Colonic mucosa (tissue), 4 donors: ENCODE data around the gene SLC25A41. TPM values are rescaled to one million over a fixed set of nuclear protein-coding genes. Genes with fewer than 3 reads are reported as not detected.

Source experiments
- DNase-seq: peaks from one replicate; pipeline ENCODE4 v3.0.0-alpha.2; 2020
- H3K27ac ChIP-seq: fragments of 200-600 bp; one replicate; pipeline ENCODE4 v1.8.0; 2021
- H3K27me3 ChIP-seq: fragments of 200-600 bp; one replicate; pipeline ENCODE4 v1.8.0; 2021
- H3K36me3 ChIP-seq: fragments of 200-600 bp; one replicate; pipeline ENCODE4 v1.8.0; 2021
- H3K4me1 ChIP-seq: fragments of 200-600 bp; one replicate; pipeline ENCODE4 v1.8.0; 2021; ENCODE audit warnings: mild to moderate bottlenecking
- H3K4me3 ChIP-seq: fragments of 200-600 bp; one replicate; pipeline ENCODE4 v1.8.0; 2021
- H3K9ac ChIP-seq, 2 donors: one replicate each; pipeline ENCODE4 v1.7.0; 2013; ENCODE audit warnings: control low read depth in 2 of 2, low read depth in 2 of 2, low read length in 2 of 2
- H3K9me3 ChIP-seq: fragments of 200-600 bp; one replicate; pipeline ENCODE4 v1.8.0; 2021
- CTCF ChIP-seq: fragments of 200-600 bp; IDR thresholded peaks from one replicate; pipeline ENCODE4 v1.8.0; 2022; ENCODE audit warnings: antibody characterized with exemption, mild to moderate bottlenecking
- intact Hi-C: fragments of 100-400 bp; cut with DNase I; formaldehyde crosslinking; loops from one replicate; pipeline ENCODE4 v1.14.1; 2022
- total RNA-seq, 2 donors: library from RNA; stranded (reverse); fragmentation: NEBNext Ultra II Directional in 1 of 2; extraction: Animal tissue kit (Norgen Biotek cat#: 25700) in 1 of 2; gene quantifications; one replicate each; pipeline ENCODE4 v1.2.1, GENCODE V29; 2021
- donor health status: healthy.
- donor health status: DM: no; HTN: no; CAD: no.
- donor health status: DM: no; HTN: no; CAD: no.

Gene SLC25A41
- total RNA-seq = 1 to 10 TPM in 1 of 2 donors, not detected in 1; 1.8 TPM

- intact Hi-C loops = no loop called here
- Histone ChIP-seq H3K36me3 (no peaks in the 10 kb centered on the region), H3K9ac (no peak within 1 kb of the TSS), H3K9me3 (no peaks in the 10 kb centered on the region), H3K4me1 (no peaks in the 10 kb centered on the region), H3K4me3 (no peak within 1 kb of the TSS), H3K27ac (no peak within 1 kb of the TSS), H3K27me3 (no peaks in the 10 kb centered on the region)
- DNase-seq = no peak
- no peak for TF ChIP-seq CTCF
Observed at GRCh38 chr19:6433663-6434062, at the start of gene SLC25A41. Gene SLC25A41 (minus strand): TSS chr19:6433763. CDS start chr19:6433693, 70 bp downstream.

GRCh38 chr19:6483235-6483634, 49.7 kb upstream of the SLC25A41 start:
- TF ChIP-seq CTCF = no peak
- Histone ChIP-seq H3K9ac (no peak overlapping the region), H3K4me3 (no peak overlapping the region), H3K9me3 (no peaks in the 10 kb centered on the region), H3K36me3 (no peaks in the 10 kb centered on the region), H3K27ac (no peak overlapping the region), H3K27me3 (no peaks in the 10 kb centered on the region), H3K4me1 (no peaks in the 10 kb centered on the region)
- DNase-seq = no peak
- intact Hi-C loops = no loop called here

- Histone ChIP-seq H3K9me3 (no peaks in the 10 kb centered on the region), H3K27me3 (no peaks in the 10 kb centered on the region), H3K4me3 (peak overlapping the region; percentile 27), H3K36me3 (no peaks in the 10 kb centered on the region), H3K9ac (no peak overlapping the region), H3K4me1 (no peaks in the 10 kb centered on the region), H3K27ac (no peak overlapping the region)
- no peak for TF ChIP-seq CTCF
- DNase-seq = no peak
- intact Hi-C loops = no loop called here
Observed at GRCh38 chr19:6482343-6482686, 48.8 kb upstream of the SLC25A41 start.

GRCh38 chr19:6481541-6482342, 48.2 kb upstream of the SLC25A41 start, which contains the start of gene DENND1C:
Gene DENND1C (minus strand): TSS chr19:6481787. CDS start chr19:6481695, 92 bp downstream.
- H3K27ac ChIP-seq = peak within 1 kb of the TSS; percentile 24
- H3K27me3 ChIP-seq = no peaks in the 10 kb centered on the region
- peak within 1 kb of the TSS; percentile 38 to 65 for H3K9ac ChIP-seq
- H3K4me3 ChIP-seq = peak within 1 kb of the TSS; percentile 27
- H3K9me3 ChIP-seq = no peaks in the 10 kb centered on the region
- H3K36me3 ChIP-seq = no peaks in the 10 kb centered on the region
- intact Hi-C loops = no loop called here
- H3K4me1 ChIP-seq = no peaks in the 10 kb centered on the region
- DNase-seq = no peak
- TF ChIP-seq CTCF = peak; percentile 13

GRCh38 chr19:6480848-6481415, 47.4 kb upstream of the SLC25A41 start:
- H3K27ac ChIP-seq = peak overlapping the region; percentile 24
- peak overlapping the region; percentile 38 to 65 for H3K9ac ChIP-seq
- intact Hi-C loops = no loop called here
- TF ChIP-seq CTCF = no peak
- no peaks in the 10 kb centered on the region for H3K4me1 ChIP-seq
- H3K36me3 ChIP-seq = no peaks in the 10 kb centered on the region
- no peaks in the 10 kb centered on the region for H3K9me3 ChIP-seq
- no peaks in the 10 kb centered on the region for H3K27me3 ChIP-seq
- no peak for DNase-seq
- H3K4me3 ChIP-seq = peak overlapping the region; percentile 27
